Measurements from ENCODE around the gene TRPM3.

- TF ChIP-seq CTCF (conservative IDR thresholded peaks at IDR 0.05; ENCODE audit: low read depth, low read length) = no peak
- TF ChIP-seq EZH2 (IDR thresholded peaks at IDR 0.05; ENCODE audit: low read length, unreplicated experiment) = no peak
Observed at GRCh38 chr9:71131145-71131544, 9.7 kb upstream of the TRPM3 start.

Measured in PC-3 (cell line).